H1 (cell line): Measurements from ENCODE around the gene IGSF23.
"Not testable (repeated sequence)": the region's sequence is repeated elsewhere in the genome, so short reads cannot be mapped to it uniquely, and the experiment has no call there.

Experiments used
- EZH2 ChIP-seq: fragments of 200-600 bp; sonication (generic); IDR thresholded peaks from 2 replicates; pipeline ENCODE4 v1.7.1; 2012; ENCODE audit warnings: low read depth, mild to moderate bottlenecking, moderate library complexity, low read length, inconsistent platforms; ENCODE audit not compliant: severe bottlenecking
- TBP ChIP-seq: IDR thresholded peaks from 2 replicates; pipeline ENCODE4 v1.6.1; 2011; ENCODE audit warnings: low read depth, low read length, improper control_type of control experiment
- TF ChIP-seq, protein P1 (sequence below): IDR thresholded peaks from 2 replicates; pipeline ENCODE4 v1.6.1; 2012; ENCODE audit warnings: inconsistent platforms
- TF ChIP-seq, protein P2 (sequence below), 3 experiments: IDR thresholded peaks; 1 replicate in 2 of 3; 2 replicates in 1 of 3; pipeline versions ENCODE4 v1.5.1 to v1.6.1; 2011; ENCODE audit warnings: low read length in 3 of 3, mild to moderate bottlenecking in 3 of 3, inconsistent platforms in 2 of 3, low read depth in 1 of 3, moderate library complexity in 1 of 3; ENCODE audit not compliant: insufficient read depth in 1 of 3; ENCODE audit errors: control extremely low read depth in 1 of 3

DNA sequence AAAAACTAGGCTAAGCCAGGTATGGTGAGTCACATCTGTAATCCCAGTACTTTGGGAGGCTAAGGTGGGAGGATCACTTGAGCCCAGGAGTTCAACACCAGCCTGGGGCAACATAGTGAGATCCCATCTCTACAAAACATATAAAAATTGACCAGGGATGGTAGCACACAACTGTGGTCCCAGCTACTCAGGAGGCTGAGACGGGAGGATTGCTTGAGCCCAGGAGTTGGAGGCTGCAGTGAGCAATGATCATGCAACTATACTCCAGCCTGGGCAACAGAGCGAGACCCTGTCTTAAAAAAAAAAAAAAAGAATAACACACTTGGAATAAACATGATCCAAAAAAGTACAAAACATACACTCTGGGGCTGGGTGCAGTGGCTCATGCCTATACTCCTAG lies 56.7 kb downstream of the IGSF23 start:
- TF ChIP-seq, protein P1, sequence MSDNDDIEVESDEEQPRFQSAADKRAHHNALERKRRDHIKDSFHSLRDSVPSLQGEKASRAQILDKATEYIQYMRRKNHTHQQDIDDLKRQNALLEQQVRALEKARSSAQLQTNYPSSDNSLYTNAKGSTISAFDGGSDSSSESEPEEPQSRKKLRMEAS: not testable (repeated sequence)
- not testable (repeated sequence) for TF ChIP-seq EZH2, TBP
- TF ChIP-seq, protein P2, sequence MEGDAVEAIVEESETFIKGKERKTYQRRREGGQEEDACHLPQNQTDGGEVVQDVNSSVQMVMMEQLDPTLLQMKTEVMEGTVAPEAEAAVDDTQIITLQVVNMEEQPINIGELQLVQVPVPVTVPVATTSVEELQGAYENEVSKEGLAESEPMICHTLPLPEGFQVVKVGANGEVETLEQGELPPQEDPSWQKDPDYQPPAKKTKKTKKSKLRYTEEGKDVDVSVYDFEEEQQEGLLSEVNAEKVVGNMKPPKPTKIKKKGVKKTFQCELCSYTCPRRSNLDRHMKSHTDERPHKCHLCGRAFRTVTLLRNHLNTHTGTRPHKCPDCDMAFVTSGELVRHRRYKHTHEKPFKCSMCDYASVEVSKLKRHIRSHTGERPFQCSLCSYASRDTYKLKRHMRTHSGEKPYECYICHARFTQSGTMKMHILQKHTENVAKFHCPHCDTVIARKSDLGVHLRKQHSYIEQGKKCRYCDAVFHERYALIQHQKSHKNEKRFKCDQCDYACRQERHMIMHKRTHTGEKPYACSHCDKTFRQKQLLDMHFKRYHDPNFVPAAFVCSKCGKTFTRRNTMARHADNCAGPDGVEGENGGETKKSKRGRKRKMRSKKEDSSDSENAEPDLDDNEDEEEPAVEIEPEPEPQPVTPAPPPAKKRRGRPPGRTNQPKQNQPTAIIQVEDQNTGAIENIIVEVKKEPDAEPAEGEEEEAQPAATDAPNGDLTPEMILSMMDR (IDR thresholded peaks at IDR 0.05; ENCODE audit: control extremely low read depth in 1 of 3, insufficient read depth in 1 of 3, low read depth in 1 of 3, low read length in 3 of 3): not testable (repeated sequence)
